ENCODE data around the gene F2.

Gene F2

GRCh38 chr11:46678741-46679130 is 40.3 kb upstream of the F2 start:
- TF ChIP-seq, protein P1, sequence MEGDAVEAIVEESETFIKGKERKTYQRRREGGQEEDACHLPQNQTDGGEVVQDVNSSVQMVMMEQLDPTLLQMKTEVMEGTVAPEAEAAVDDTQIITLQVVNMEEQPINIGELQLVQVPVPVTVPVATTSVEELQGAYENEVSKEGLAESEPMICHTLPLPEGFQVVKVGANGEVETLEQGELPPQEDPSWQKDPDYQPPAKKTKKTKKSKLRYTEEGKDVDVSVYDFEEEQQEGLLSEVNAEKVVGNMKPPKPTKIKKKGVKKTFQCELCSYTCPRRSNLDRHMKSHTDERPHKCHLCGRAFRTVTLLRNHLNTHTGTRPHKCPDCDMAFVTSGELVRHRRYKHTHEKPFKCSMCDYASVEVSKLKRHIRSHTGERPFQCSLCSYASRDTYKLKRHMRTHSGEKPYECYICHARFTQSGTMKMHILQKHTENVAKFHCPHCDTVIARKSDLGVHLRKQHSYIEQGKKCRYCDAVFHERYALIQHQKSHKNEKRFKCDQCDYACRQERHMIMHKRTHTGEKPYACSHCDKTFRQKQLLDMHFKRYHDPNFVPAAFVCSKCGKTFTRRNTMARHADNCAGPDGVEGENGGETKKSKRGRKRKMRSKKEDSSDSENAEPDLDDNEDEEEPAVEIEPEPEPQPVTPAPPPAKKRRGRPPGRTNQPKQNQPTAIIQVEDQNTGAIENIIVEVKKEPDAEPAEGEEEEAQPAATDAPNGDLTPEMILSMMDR (IDR thresholded peaks at IDR 0.05; ENCODE audit: low read depth, low read length, missing control alignments) = no peak
- in situ Hi-C loops (cut with HindIII; ENCODE audit: low sequenced_read_pairs) = no loop called here
- no peak overlapping the region for H3K4me3 ChIP-seq (ENCODE audit: low read depth, low read length)
- no peak for DNase-seq (ENCODE audit: low read depth)

- H3K4me3 ChIP-seq (ENCODE audit: low read depth, low read length) = no peak overlapping the region
- in situ Hi-C loops (cut with HindIII; ENCODE audit: low sequenced_read_pairs) = no loop called here
- TF ChIP-seq, protein P1 (IDR thresholded peaks at IDR 0.05; ENCODE audit: low read depth, low read length, missing control alignments) = no peak
- no peak for DNase-seq (ENCODE audit: low read depth)
Observed at GRCh38 chr11:46679241-46680163, 39.5 kb upstream of the F2 start.

- in situ Hi-C loops (cut with HindIII; ENCODE audit: low sequenced_read_pairs) = no loop called here
- TF ChIP-seq, protein P1 (IDR thresholded peaks at IDR 0.05; ENCODE audit: low read depth, low read length, missing control alignments) = no peak
- H3K4me3 ChIP-seq (ENCODE audit: low read depth, low read length) = no peak overlapping the region
- no peak for DNase-seq (ENCODE audit: low read depth)
Observed at GRCh38 chr11:46680164-46680760, 38.8 kb upstream of the F2 start.

DNA sequence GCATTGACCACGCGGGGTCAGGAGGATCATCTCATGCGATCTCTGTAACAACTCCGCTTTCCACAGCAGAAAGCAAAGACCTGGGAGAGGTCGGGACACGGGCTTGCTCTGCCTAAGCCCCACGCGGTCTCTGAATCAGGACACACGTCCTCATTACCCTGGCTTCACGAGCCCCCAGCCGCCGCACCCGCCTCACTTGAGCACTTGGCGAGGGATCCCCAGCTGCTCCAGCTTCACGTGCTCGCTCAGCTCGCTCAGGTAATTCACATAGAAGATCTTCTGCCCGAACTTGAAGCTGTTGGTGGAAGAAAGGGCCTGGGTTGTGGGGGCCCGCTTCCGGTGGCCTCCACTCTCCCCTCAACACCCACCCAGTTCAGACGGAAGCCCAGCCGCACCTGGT is 38.2 kb upstream of the F2 start:
- in situ Hi-C loops (cut with HindIII; ENCODE audit: low sequenced_read_pairs) = no loop called here
- TF ChIP-seq, protein P1 (IDR thresholded peaks at IDR 0.05; ENCODE audit: low read depth, low read length, missing control alignments) = no peak
- H3K4me3 ChIP-seq (ENCODE audit: low read depth, low read length) = no peak overlapping the region

DNA sequence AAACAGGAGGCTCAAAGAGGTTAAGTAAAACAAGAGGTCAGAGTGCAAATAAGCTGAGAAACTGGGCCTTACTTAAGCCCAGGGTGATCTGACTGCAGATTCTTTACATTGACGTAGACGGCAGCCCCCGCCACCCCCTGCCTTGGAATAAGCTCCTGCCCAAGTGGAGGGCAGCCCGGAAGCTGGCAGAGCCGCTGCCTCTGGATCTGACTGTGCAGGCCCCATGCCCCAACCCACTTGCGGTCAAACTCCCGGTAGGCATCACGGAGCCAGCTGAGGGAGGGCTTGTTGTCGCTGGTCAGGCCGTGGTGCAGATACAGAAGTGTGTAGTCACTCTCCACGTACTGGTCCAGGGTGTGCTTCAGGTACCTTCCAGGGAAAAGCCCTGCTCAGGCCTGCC is 37.2 kb upstream of the F2 start:
- no peak for DNase-seq (ENCODE audit: low read depth)
- no peak overlapping the region for H3K4me3 ChIP-seq (ENCODE audit: low read depth, low read length)
- TF ChIP-seq, protein P1 (IDR thresholded peaks at IDR 0.05; ENCODE audit: low read depth, low read length, missing control alignments) = no peak
- in situ Hi-C loops (cut with HindIII; ENCODE audit: low sequenced_read_pairs) = no loop called here

More for the DNA sequence above, 38.2 kb upstream of the F2 start:
- DNase-seq (ENCODE audit: low read depth) = no peak

GRCh38 chr11:46682773-46683752 is 36.0 kb upstream of the F2 start:
- TF ChIP-seq, protein P1 (IDR thresholded peaks at IDR 0.05; ENCODE audit: low read depth, low read length, missing control alignments) = no peak
- DNase-seq (ENCODE audit: low read depth) = no peak
- H3K4me3 ChIP-seq (ENCODE audit: low read depth, low read length) = no peak overlapping the region
- in situ Hi-C loops (cut with HindIII; ENCODE audit: low sequenced_read_pairs) = no loop called here
